Skeletal muscle satellite cell (primary cell): ENCODE measurements around the gene TACSTD2.
A peak's percentile ranks its signal among the peaks of the same experiment; 100 is the strongest.
"Not testable (repeated sequence)": the region's sequence is repeated elsewhere in the genome, so short reads cannot be mapped to it uniquely, and the experiment has no call there.

ENCODE experiments used
- H3K27me3 ChIP-seq: 2 replicates; pipeline ENCODE4 v1.7.0; 2013; ENCODE audit warnings: low read length; ENCODE audit not compliant: control insufficient read depth, insufficient read depth
- H3K36me3 ChIP-seq: 2 replicates; pipeline ENCODE4 v1.7.0; 2013; ENCODE audit warnings: mild to moderate bottlenecking, control low read depth, low read length; ENCODE audit not compliant: insufficient read depth
- H3K4me1 ChIP-seq: 2 replicates; pipeline ENCODE4 v1.7.0; 2013; ENCODE audit warnings: low read length; ENCODE audit not compliant: control insufficient read depth, insufficient read depth
- H3K4me2 ChIP-seq: 2 replicates; pipeline ENCODE4 v1.7.0; 2013; ENCODE audit warnings: mild to moderate bottlenecking, low read length
- H3K4me3 ChIP-seq: 2 replicates; pipeline ENCODE4 v1.7.0; 2013; ENCODE audit warnings: low read length
- H3K9ac ChIP-seq: 2 replicates; pipeline ENCODE4 v1.7.0; 2013; ENCODE audit warnings: mild to moderate bottlenecking, low read depth, low read length, moderate library complexity
- H3K9me3 ChIP-seq: replicated peaks from 2 replicates; pipeline ENCODE4 v1.7.0; 2013; ENCODE audit warnings: mild to moderate bottlenecking, control low read depth, low read length

The TACSTD2 gene

DNA sequence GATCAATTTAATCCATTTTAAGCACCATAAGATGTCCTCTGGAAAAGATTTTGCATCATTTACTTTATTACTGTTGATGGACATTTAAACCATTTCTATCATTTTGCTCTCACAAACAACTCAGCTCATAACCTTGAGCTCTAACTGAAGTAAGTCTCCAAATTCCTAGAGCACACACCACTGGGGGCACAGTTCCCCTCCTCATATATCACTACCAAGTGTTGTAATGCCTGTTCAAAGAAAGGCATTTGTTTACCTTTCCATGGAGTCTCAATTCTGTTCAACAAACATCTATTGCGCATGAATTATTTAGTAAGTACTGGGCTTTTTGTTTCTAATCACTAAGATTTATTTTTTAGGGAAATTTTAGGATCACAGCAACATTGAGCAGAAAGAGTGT lies 21.7 kb downstream of the TACSTD2 start:
- Histone ChIP-seq H3K4me2 (no peak overlapping the region), H3K9me3 (no peaks in the 10 kb centered on the region), H3K4me1 (no peaks in the 10 kb centered on the region), H3K4me3 (no peak overlapping the region), H3K27me3 (no peaks in the 10 kb centered on the region), H3K36me3 (no peaks in the 10 kb centered on the region), H3K9ac (no peak overlapping the region)

DNA sequence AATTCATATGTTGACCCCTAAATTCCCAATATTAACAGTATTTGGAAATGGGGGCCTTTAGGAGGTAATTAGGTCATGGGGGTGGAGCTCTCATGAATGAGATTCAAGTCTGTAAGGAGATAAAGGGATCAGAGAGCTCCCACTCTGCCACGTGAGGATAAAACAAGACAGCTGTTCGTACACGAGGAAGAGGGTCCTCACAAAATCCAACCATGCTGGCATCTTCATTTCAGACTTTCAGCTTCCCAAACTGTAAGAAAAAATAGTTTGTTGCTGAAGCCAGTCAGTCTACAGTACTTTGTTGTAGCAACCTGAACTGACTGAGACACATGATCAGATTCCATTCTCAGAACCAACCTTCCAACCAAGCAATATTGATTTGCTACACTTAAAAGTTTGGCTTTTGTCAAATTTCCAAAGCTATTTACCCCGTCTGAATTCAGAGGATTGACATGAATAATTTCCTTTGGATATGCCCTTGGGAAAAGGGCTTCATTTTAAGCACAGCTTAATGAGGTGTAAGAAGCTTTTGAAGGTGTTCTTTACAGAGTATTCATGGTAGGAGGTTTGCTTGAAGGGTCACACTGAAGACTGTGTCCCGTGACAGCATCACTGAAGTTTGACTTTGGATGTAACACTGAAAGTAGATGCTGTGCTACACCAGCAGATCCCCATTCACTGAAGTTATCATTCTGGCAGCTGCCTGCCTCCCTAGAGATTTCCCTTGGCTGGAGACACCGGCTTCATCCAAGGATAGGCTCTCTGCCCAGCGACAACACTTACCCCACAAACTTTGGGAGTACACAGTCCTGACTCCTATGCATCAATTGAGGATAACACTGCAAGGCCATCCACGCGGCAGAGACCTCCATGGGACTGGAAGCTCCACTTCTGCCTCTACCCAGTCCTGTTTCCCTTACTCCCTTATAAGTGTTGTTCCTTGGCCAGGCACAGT lies 25.6 kb downstream of the TACSTD2 start:
- Histone ChIP-seq H3K4me3 (no peak overlapping the region), H3K9ac (no peak overlapping the region), H3K4me2 (no peak overlapping the region), H3K4me1 (no peaks in the 10 kb centered on the region), H3K9me3 (no peaks in the 10 kb centered on the region), H3K36me3 (no peaks in the 10 kb centered on the region), H3K27me3 (no peaks in the 10 kb centered on the region)

DNA sequence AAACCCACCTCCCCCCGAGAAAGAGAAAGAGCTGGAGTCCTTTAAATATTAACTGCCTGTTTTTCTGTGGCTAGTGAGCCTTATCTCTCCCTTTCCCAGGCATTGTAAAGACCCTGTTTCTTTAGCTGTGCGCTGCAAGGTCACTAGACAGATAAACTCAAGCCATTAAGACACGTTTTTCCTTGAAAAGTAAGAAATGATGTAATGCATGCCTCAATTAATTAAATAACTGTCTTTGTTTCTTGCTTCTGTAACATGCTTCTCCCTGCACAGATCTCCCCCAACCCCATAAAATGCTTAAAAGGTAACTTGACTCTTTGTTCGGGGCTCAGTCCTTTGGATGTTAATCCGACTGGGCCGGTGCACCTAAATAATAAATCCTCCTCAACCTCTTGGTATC lies 27.8 kb downstream of the TACSTD2 start:
- not testable (repeated sequence) for H3K27me3 ChIP-seq, H3K9me3 ChIP-seq, H3K36me3 ChIP-seq, H3K9ac ChIP-seq, H3K4me1 ChIP-seq, H3K4me2 ChIP-seq, H3K4me3 ChIP-seq

DNA sequence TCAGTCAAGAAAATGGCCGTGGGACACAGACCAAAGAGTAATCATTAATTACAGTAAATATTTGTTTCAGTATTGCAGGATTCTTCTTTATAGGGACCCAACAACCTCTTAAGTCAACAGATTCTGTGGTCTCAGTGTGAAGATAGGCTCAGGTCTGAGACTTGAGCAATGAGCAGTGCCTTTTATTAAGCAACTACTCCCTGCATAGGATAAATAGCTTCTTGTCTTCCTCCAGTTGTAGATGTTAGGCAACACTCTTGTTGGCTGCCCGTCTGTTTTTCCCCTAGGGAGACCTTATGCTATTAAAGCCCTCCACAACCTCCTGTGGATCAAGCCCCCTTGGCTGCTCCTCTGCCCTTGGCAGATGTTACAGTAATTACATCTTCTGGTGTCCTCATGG lies 28.7 kb downstream of the TACSTD2 start:
- Histone ChIP-seq H3K4me3 (no peak overlapping the region), H3K27me3 (no peaks in the 10 kb centered on the region), H3K4me1 (peaks cover 7% of the 10 kb centered on the region), H3K4me2 (no peak overlapping the region), H3K9ac (no peak overlapping the region), H3K9me3 (no peaks in the 10 kb centered on the region), H3K36me3 (no peaks in the 10 kb centered on the region)

DNA sequence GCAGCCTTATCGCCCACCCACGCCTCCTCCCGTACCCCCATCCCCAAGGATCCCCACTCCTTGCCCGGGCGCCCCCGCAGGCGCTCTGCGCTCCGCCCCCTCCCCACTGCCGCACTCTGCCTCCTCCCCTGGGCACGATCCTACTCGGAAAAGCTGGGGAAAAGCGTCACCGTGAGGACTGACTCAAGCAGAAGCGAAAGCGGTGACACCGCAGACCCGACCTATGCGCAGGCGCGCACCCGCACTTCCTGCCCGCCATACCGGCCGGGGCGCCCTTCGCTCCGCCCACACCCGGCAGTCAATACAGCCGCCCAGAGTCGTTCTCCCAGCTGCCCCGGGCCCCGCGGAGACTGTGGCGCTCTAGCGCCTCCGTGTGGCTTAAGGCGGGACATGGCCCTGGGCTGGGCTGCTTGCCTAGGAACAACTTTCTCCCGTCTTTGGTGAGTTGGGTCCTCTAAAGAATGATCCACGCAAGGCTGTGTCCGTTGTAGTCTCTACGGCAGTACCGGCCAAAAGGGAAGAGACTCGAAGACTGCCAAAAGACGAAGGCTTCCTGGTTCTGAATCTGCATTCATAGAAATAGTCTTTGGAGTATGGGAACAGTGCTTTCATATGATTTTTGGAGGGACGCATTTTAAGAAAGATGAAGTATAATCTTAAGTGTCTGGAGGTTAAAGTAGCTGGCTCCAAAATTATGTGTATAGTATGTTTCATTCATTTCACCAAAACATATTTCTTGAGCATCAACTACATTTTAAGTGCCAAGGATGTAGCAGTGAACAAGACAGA lies 30.3 kb downstream of the TACSTD2 start, which contains the start of gene OMA1:
Gene OMA1 (minus strand): TSS at position 207 of the 789 bp plus-strand sequence. CDS start 7,432 bp downstream, outside the sequence.
- Histone ChIP-seq H3K36me3 (no peaks in the 10 kb centered on the region), H3K27me3 (no peaks in the 10 kb centered on the region), H3K4me3 (peak within 1 kb of the TSS; percentile 70), H3K9ac (peak within 1 kb of the TSS; percentile 85), H3K4me2 (peak within 1 kb of the TSS; percentile 90), H3K4me1 (peaks cover 7% of the 10 kb centered on the region), H3K9me3 (no peaks in the 10 kb centered on the region)

DNA sequence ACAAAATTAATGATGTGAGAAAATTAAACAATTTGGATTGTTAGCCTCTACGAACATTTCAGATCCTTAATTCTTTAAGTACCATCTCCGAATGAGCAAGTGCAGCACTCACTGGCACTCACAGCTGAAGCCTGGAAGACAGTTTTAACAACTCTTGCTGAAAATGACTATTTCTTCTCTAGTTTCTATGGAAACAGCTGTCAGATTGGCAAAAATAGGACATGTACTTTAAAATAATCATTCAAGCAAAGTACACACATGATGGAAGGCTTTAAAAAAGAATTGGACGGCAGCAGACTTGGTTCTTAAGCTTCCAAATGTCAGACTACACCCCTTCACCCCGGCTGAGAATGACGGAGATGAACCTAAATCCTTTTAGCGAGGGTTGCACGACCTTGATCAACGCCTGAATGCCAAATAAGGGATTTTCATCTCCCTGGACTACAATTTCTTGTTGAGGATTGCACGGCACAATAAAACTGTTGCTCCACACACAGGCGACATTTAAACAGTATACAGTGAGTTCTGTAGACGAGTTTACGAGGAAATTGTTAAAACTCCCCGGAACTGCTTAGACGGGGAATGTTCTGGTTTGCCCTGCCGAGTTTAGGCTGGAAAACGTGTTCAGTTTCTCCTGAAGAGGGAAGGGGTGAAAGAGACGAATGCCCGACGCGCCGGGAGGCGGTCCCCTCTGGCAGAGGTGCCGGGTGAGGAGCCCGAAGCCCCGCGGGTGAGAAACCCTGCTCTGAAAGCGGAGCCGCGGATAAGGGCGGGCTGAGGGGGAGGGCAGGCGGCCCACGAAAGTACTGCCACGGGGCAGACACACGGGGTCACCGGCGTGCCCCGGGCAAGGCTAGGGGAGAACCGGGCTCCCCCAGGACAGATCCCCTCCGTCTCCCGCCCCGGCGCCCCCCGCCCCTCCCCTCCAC lies 31.2 kb downstream of the TACSTD2 start:
- H3K9ac ChIP-seq = peak overlapping the region; percentile 85
- peak overlapping the region; percentile 70 for H3K4me3 ChIP-seq
- H3K4me2 ChIP-seq = peak overlapping the region; percentile 90
- H3K4me1 ChIP-seq = peaks cover 7% of the 10 kb centered on the region
- no peaks in the 10 kb centered on the region for H3K27me3 ChIP-seq
- H3K36me3 ChIP-seq = no peaks in the 10 kb centered on the region
- H3K9me3 ChIP-seq = no peaks in the 10 kb centered on the region

DNA sequence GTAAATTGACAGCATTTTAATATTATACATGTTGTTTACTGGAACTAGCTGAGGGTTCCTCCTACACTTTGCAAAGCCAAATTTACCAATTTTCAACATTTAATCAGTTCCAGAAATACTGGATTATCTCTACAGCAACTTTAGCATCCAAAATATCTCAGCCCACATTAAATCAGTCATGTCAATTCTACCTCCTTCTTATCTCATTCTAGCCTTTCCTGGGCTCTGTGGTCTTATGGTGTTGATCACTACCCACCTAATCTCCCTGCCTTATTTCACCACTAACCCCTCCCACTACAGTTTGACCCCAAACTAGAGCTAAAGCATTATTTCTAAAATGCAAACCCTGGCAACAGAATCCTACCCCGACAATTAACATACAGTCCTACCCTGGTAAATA lies 33.8 kb downstream of the TACSTD2 start:
- no peaks in the 10 kb centered on the region for H3K36me3 ChIP-seq

DNA sequence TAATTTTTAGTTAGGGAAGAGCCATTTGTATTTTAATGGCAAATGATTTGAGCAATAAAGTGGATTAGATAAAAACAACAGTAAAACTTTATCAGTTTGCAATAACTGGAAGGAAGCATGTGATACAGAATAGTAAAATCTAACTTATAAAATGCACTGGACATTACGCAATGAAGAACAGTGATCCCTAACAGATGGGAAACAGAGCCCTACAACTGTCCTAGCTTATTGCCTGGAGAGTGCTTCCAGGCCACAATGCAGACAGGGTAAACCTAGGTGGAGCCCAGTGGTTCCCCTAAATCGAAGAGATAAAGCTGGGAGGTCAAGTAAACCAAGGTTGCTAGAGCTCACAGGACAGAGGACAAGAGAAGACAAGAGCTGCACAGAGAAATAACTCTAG lies 37.5 kb downstream of the TACSTD2 start:
- H3K9me3 ChIP-seq = no peaks in the 10 kb centered on the region
- H3K4me3 ChIP-seq = no peak overlapping the region
- no peaks in the 10 kb centered on the region for H3K36me3 ChIP-seq
- no peaks in the 10 kb centered on the region for H3K27me3 ChIP-seq
- H3K4me1 ChIP-seq = no peaks in the 10 kb centered on the region
- H3K4me2 ChIP-seq = no peak overlapping the region
- H3K9ac ChIP-seq = no peak overlapping the region

More for the DNA sequence above, 33.8 kb downstream of the TACSTD2 start:
- Histone ChIP-seq H3K4me1 (peaks cover 7% of the 10 kb centered on the region), H3K4me2 (no peak overlapping the region), H3K9ac (no peak overlapping the region), H3K9me3 (no peaks in the 10 kb centered on the region), H3K4me3 (no peak overlapping the region), H3K27me3 (no peaks in the 10 kb centered on the region)

DNA sequence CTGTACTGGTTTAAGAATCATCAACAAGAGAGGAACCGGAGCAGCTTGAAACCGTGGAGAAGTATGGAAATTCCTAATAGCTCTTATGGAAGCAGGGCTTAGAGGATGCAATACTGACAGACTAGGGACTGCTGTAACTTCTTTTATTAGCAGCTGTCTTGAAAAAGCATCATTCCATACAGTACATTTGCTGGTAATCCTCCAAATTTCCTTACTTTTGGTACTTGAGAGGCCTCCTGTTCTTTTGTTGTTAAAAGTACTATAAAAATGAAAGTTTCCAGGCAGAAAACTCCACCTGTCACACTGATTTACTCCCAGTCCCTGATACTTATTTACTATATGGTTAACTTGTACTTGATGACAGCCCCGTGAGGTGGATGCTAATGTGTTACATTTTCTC lies 38.2 kb downstream of the TACSTD2 start:
- no peaks in the 10 kb centered on the region for H3K36me3 ChIP-seq
- H3K4me1 ChIP-seq = no peaks in the 10 kb centered on the region
- no peak overlapping the region for H3K4me2 ChIP-seq
- H3K27me3 ChIP-seq = no peaks in the 10 kb centered on the region
- no peaks in the 10 kb centered on the region for H3K9me3 ChIP-seq
- H3K9ac ChIP-seq = no peak overlapping the region
- H3K4me3 ChIP-seq = no peak overlapping the region

DNA sequence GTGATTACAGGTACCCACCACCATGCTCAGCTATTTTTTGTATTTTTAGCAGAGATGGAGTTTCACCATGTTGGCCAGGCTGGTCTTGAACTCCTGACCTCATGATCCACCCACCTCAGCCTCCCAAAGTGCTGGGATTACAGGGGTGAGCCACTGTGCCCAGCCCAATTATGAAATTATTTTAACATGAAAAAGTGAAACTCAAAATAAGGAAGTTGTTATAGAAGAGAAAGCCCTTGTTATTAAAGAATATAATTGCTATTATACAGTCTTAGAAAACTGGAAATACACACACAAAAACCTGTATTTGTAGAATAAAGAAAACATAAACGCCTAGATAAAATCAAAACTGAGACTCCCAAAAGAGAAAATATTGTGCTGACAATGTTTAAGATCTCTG lies 45.2 kb downstream of the TACSTD2 start:
- H3K36me3 ChIP-seq, H3K4me3 ChIP-seq, H3K27me3 ChIP-seq, H3K9me3 ChIP-seq, H3K4me2 ChIP-seq, H3K9ac ChIP-seq, H3K4me1 ChIP-seq: not testable (repeated sequence)

DNA sequence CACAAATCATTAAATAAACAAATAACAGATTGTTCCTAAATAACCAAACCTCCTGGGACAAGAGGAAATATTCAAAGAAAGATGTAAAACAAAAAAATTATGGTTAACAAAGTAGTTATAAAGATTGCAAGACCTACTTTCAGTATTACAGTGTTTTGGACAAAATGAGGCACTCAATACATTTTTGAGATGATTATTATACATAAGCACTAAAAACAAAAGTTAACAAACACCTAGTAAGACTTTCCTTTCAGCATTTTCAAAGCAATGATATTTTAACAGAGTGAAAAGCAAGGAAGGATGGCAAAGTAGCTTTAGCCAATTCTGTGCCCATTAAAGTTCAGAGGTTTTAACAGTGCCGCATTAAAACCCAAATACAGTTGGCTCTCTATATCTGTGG lies 47.8 kb downstream of the TACSTD2 start:
- Histone ChIP-seq H3K4me1 (peaks cover 3% of the 10 kb centered on the region), H3K4me2 (no peak overlapping the region), H3K27me3 (no peaks in the 10 kb centered on the region), H3K4me3 (no peak overlapping the region), H3K9ac (no peak overlapping the region), H3K9me3 (no peaks in the 10 kb centered on the region), H3K36me3 (no peaks in the 10 kb centered on the region)
